CD14-positive monocyte (primary cell): Measurements from ENCODE around the gene CIB1. TPM values are rescaled to one million over a fixed set of nuclear protein-coding genes. Genes with fewer than 3 reads are reported as not detected.

ENCODE experiments used
- DNase-seq, 3 donors: peaks; one replicate each; pipeline ENCODE4 v3.0.0-alpha.2; 2011 to 2022
- H2AFZ ChIP-seq: 2 replicates; pipeline ENCODE4 v1.6.0; 2012; ENCODE audit warnings: mild to moderate bottlenecking, low read depth, low read length, inconsistent platforms; ENCODE audit not compliant: insufficient read depth, poor library complexity, severe bottlenecking
- H3K27ac ChIP-seq, 2 donors: 1 replicate in 1 of 2; 2 replicates in 1 of 2; pipeline ENCODE4 v1.5.1; 2012 to 2013; ENCODE audit warnings: low read length in 2 of 2, control low read depth in 1 of 2, inconsistent platforms in 1 of 2, low read depth in 1 of 2, mild to moderate bottlenecking in 1 of 2
- H3K27me3 ChIP-seq, 2 donors: one replicate each; pipeline versions ENCODE4 v1.6.0 to v1.6.1; 2011 to 2013; ENCODE audit warnings: low read length in 2 of 2; ENCODE audit not compliant: control insufficient read depth in 2 of 2, insufficient read depth in 2 of 2
- H3K36me3 ChIP-seq, 2 donors: replicated peaks in 1 of 2; 1 replicate in 1 of 2; 2 replicates in 1 of 2; pipeline versions ENCODE4 v1.5.1 to v1.6.1; 2012 to 2013; ENCODE audit warnings: low read length in 2 of 2, control low read depth in 1 of 2, inconsistent platforms in 1 of 2, mild to moderate bottlenecking in 1 of 2; ENCODE audit not compliant: insufficient read depth in 2 of 2, control insufficient read depth in 1 of 2
- H3K4me1 ChIP-seq, 2 donors: 1 replicate in 1 of 2; 2 replicates in 1 of 2; pipeline versions ENCODE4 v1.5.1 to v1.6.1; 2012 to 2013; ENCODE audit warnings: low read length in 2 of 2, control low read depth in 1 of 2, inconsistent platforms in 1 of 2, mild to moderate bottlenecking in 1 of 2, moderate library complexity in 1 of 2; ENCODE audit not compliant: insufficient read depth in 2 of 2, control insufficient read depth in 1 of 2
- H3K4me2 ChIP-seq: replicated peaks from 2 replicates; pipeline ENCODE3; 2012; ENCODE audit warnings: low read length, moderate library complexity, mild to moderate bottlenecking; ENCODE audit not compliant: poor library complexity, severe bottlenecking; ENCODE audit errors: extremely low read depth
- H3K4me3 ChIP-seq, 3 experiments: fragments of 200-600 bp in 1 of 3; sonication (generic) in 1 of 3; replicated peaks in 1 of 3; 1 replicate in 2 of 3; 2 replicates in 1 of 3; pipeline ENCODE4 v1.5.1; 2011 to 2013; ENCODE audit warnings: low read length in 3 of 3, mild to moderate bottlenecking in 3 of 3, control low read depth in 2 of 3, low read depth in 2 of 3, inconsistent platforms in 1 of 3, moderate library complexity in 1 of 3
- H3K79me2 ChIP-seq: 2 replicates; pipeline ENCODE4 v1.6.0; 2012; ENCODE audit warnings: mild to moderate bottlenecking, control low read depth, inconsistent platforms, low read length, moderate library complexity; ENCODE audit not compliant: insufficient read depth
- H3K9ac ChIP-seq: 2 replicates; pipeline ENCODE4 v1.6.0; 2017; ENCODE audit warnings: low read length, mild to moderate bottlenecking; ENCODE audit not compliant: insufficient read depth, poor library complexity, severe bottlenecking
- H3K9me3 ChIP-seq, 2 donors: replicated peaks in 1 of 2; 1 replicate in 1 of 2; 2 replicates in 1 of 2; pipeline versions ENCODE4 v1.5.1 to v1.6.1; 2012 to 2013; ENCODE audit warnings: low read length in 2 of 2, control low read depth in 1 of 2; ENCODE audit not compliant: control insufficient read depth in 1 of 2, insufficient read depth in 1 of 2
- H4K20me1 ChIP-seq: 2 replicates; pipeline ENCODE4 v1.6.0; 2012; ENCODE audit warnings: mild to moderate bottlenecking, low read length, control low read depth, moderate library complexity; ENCODE audit not compliant: insufficient read depth
- H3K27ac Mint-ChIP-seq, 7 donors: one replicate each; pipeline ENCODE4 v1.8.0; 2020; ENCODE audit warnings: mild to moderate bottlenecking in 7 of 7, mixed read lengths in 7 of 7, moderate library complexity in 6 of 7, inconsistent platforms in 2 of 7
- H3K27me3 Mint-ChIP-seq, 3 donors: one replicate each; pipeline ENCODE4 v1.8.0; 2021 to 2022; ENCODE audit warnings: low read depth in 3 of 3, mild to moderate bottlenecking in 3 of 3, mixed read lengths in 3 of 3, moderate library complexity in 3 of 3, inconsistent platforms in 1 of 3
- H3K36me3 Mint-ChIP-seq, 2 donors: one replicate each; pipeline ENCODE4 v1.8.0; 2020; ENCODE audit warnings: mixed read lengths in 2 of 2, inconsistent platforms in 1 of 2, mild to moderate bottlenecking in 1 of 2
- H3K4me1 Mint-ChIP-seq: one replicate; pipeline ENCODE4 v1.8.0; 2020; ENCODE audit warnings: mild to moderate bottlenecking, mixed read lengths
- H3K4me3 Mint-ChIP-seq, 2 donors: one replicate each; pipeline ENCODE4 v1.8.0; 2020; ENCODE audit warnings: mild to moderate bottlenecking in 2 of 2, mixed read lengths in 2 of 2, moderate library complexity in 1 of 2
- H3K9me3 Mint-ChIP-seq, 7 donors: one replicate each; pipeline ENCODE4 v1.8.0; 2020 to 2022; ENCODE audit warnings: mixed read lengths in 7 of 7, mild to moderate bottlenecking in 6 of 7, moderate library complexity in 6 of 7, inconsistent platforms in 2 of 7
- CTCF ChIP-seq: fragments of 200-600 bp; IDR thresholded peaks from one replicate; pipeline ENCODE4 v1.8.0; 2022; ENCODE audit warnings: antibody characterized with exemption, mild to moderate bottlenecking
- WGBS: methylation state at CpG from one replicate; pipeline ENCODE4 v1.1.5; 2013; ENCODE audit warnings: missing lambda C conversion rate; ENCODE audit not compliant: insufficient coverage; 5-methylcytosine and 5-hydroxymethylcytosine counted together
- intact Hi-C, 2 donors: fragments of 100-400 bp; cut with micrococcal nuclease; formaldehyde crosslinking; loops; one replicate each; pipeline versions ENCODE4 v1.15.0 to v1.15.1; 2023
- polyA plus RNA-seq, 3 donors: library from polyadenylated mRNA; depleted of rRNA in 1 of 3; unstranded in 2 of 3; stranded (reverse) in 1 of 3; fragments of 300-500 nt in 2 of 3; fragments of >200 nt in 1 of 3; fragmentation: Illumina TruSeq in 2 of 3; gene quantifications; 1 replicate in 2 of 3; 2 replicates in 1 of 3; pipeline ENCODE4 v1.2.3, GENCODE V29; 2012 to 2021

CIB1 gene
- polyA plus RNA-seq, 3 donors, result 77.5 to 197 (median 169) TPM

- Mint-ChIP-seq H3K36me3 (peaks cover 28 to 30% of the 10 kb centered on the region in 2 donors), H3K4me3 (peak overlapping the region; percentile 94 to 95), H3K9me3 (no peaks in the 10 kb centered on the region), H3K27me3 (peaks cover 0 to 2% (median 0%) of the 10 kb centered on the region in 3 donors), H3K27ac (peak overlapping the region; percentile 91 to 98 (median 97)), H3K4me1 (peaks cover 41% of the 10 kb centered on the region)
- H3K4me2 ChIP-seq, result peak overlapping the region; percentile 85
- H3K27me3 ChIP-seq, result no peaks in the 10 kb centered on the region
- peak overlapping the region; percentile 81 for H3K9ac ChIP-seq
- peak overlapping the region; percentile 91 for H3K27ac ChIP-seq
- peak overlapping the region; percentile 95 for H2AFZ ChIP-seq
- DNase-seq, result no peak
- H3K79me2 ChIP-seq, result peaks cover 56% of the 10 kb centered on the region
- no peak for TF ChIP-seq CTCF
- H3K4me1 ChIP-seq, result peaks cover 26 to 35% of the 10 kb centered on the region in 2 donors
- peaks cover 21% of the 10 kb centered on the region for H4K20me1 ChIP-seq
- intact Hi-C loops, result loop anchor here in 1 of 2 donors (5.0 kb wide), 1 partner anchor 34 kb away; the partner anchor contains the start of genes CIB1 and GDPGP1
- H3K4me3 ChIP-seq, result peak overlapping the region; percentile 67 to 91 (median 80)
- peaks cover 20 to 36% of the 10 kb centered on the region in 2 donors for H3K36me3 ChIP-seq
- no peaks in the 10 kb centered on the region for H3K9me3 ChIP-seq
- WGBS, result no CpG with 5 or more reads among the region's 15 CpGs
Observed at GRCh38 chr15:90266485-90266884, 32.7 kb upstream of the CIB1 start.

- peak overlapping the region; percentile 67 to 91 (median 80) for H3K4me3 ChIP-seq
- WGBS, result 0% methylated on average over 7 of the region's 16 CpGs
- peak overlapping the region; percentile 95 for H2AFZ ChIP-seq
- no peaks in the 10 kb centered on the region for H3K9me3 ChIP-seq
- peaks cover 26 to 35% of the 10 kb centered on the region in 2 donors for H3K4me1 ChIP-seq
- TF ChIP-seq CTCF, result no peak
- H3K4me2 ChIP-seq, result peak overlapping the region; percentile 85
- no peaks in the 10 kb centered on the region for H3K27me3 ChIP-seq
- no peaks in the 10 kb centered on the region for H3K9me3 Mint-ChIP-seq
- H3K4me1 Mint-ChIP-seq, result peaks cover 41% of the 10 kb centered on the region
- H3K27me3 Mint-ChIP-seq, result peaks cover 0 to 2% (median 0%) of the 10 kb centered on the region in 3 donors
- intact Hi-C loops, result loop anchor here in 1 of 2 donors (5.0 kb wide), 1 partner anchor 34 kb away; the partner anchor contains the start of genes CIB1 and GDPGP1
- peak; percentile 21 to 27 (median 25) for DNase-seq
- H3K27ac Mint-ChIP-seq, result peak overlapping the region; percentile 91 to 98 (median 97)
- peaks cover 16 to 31% of the 10 kb centered on the region in 2 donors for H3K36me3 ChIP-seq
- peaks cover 17% of the 10 kb centered on the region for H4K20me1 ChIP-seq
- peak overlapping the region; percentile 91 for H3K27ac ChIP-seq
- peak overlapping the region; percentile 81 for H3K9ac ChIP-seq
- peaks cover 23 to 26% of the 10 kb centered on the region in 2 donors for H3K36me3 Mint-ChIP-seq
- peaks cover 52% of the 10 kb centered on the region for H3K79me2 ChIP-seq
- peak overlapping the region; percentile 94 to 95 for H3K4me3 Mint-ChIP-seq
Observed at GRCh38 chr15:90266061-90266431, 32.3 kb upstream of the CIB1 start.
